HG03571 (cell line): ENCODE measurements around the gene MX2.
"Not testable (repeated sequence)": the region's sequence is repeated elsewhere in the genome, so short reads cannot be mapped to it uniquely, and the experiment has no call there.

Experiments used
- ATAC-seq: cut with Tn5 transposase; IDR thresholded peaks from one replicate; pipeline ENCODE4 v1.9.1; 2021; ENCODE audit not compliant: unreplicated experiment

MX2 gene, protein sequence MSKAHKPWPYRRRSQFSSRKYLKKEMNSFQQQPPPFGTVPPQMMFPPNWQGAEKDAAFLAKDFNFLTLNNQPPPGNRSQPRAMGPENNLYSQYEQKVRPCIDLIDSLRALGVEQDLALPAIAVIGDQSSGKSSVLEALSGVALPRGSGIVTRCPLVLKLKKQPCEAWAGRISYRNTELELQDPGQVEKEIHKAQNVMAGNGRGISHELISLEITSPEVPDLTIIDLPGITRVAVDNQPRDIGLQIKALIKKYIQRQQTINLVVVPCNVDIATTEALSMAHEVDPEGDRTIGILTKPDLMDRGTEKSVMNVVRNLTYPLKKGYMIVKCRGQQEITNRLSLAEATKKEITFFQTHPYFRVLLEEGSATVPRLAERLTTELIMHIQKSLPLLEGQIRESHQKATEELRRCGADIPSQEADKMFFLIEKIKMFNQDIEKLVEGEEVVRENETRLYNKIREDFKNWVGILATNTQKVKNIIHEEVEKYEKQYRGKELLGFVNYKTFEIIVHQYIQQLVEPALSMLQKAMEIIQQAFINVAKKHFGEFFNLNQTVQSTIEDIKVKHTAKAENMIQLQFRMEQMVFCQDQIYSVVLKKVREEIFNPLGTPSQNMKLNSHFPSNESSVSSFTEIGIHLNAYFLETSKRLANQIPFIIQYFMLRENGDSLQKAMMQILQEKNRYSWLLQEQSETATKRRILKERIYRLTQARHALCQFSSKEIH

DNA sequence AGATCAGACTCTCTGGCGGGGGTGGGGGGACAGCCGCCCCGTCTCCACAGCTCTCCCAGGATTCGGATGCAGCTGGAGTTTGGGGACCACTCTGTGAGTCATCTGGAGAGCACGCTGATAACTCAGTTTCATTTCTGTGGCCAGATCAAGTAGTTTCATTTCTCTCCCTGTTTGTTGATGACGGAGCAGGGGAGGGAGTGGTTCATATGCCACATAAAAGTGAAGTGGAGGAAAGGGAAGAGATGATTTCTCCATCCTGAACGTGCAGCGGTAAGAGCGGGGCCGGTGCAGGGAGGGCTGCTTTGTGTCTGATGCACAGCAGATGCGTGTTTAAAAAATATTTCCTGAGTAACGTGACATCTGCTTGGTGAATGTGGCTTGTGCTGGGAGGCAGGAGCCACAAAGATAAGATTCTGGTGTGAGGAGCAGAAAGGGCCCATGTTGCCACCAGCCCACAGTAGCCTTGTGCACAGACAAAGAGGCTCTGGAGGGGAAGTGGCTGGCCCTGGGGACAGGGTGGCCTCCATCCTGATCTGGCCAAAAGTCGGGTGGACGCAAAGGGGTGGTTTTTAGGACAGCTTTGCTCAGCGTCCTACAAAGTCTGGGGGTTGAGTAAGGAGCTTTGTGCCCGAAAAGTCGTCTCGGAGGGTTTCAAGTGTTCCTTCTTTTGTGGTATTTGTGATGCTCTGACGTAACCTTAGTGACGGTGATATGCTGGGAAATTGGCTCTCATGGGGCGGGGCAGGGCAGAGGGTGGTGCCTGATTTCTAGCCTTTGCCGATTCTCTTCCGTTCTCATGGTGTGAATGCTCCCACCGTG is at the start of gene MX2:
Gene MX2, plus strand, starts transcription at position 242 of the 819 bp plus-strand sequence. CDS start 14,880 bp downstream, outside the sequence.
- peak; percentile 46 for ATAC-seq

DNA sequence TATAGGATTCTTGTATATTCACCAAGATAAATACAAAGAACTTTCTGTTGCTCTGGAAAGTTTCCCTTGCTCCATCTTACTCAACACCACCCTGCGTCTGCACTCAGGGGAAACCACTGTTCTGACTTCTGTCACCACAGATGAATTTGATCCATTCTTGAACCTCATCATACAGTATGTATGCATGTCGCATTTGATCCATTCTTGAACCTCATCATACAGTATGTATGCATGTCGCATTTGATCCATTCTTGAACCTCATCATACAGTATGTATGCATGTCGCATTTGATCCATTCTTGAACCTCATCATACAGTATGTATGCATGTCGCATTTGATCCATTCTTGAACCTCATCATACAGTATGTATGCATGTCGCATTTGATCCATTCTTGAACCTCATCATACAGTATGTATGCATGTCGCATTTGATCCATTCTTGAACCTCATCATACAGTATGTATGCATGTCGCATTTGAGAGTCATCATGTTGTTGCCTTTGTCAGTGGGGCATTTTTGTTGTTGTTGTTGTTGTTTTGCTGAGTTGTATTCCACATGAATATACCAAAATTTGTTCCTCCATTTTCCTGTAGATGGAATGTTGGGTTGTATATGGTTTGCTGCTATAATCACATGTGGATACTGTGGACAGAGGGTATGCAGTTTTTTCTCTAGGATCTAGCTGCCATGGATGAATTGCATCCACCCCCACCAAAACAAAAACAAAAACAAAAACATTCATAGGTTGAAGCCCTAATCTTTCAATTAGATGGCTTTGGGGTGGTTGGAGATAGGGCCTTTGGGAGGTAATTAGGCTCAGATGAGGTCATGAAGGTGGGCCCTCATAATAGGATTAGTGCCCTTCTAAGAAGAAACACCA is 48.3 kb upstream of the MX2 start:
- ATAC-seq: not testable (repeated sequence)

DNA sequence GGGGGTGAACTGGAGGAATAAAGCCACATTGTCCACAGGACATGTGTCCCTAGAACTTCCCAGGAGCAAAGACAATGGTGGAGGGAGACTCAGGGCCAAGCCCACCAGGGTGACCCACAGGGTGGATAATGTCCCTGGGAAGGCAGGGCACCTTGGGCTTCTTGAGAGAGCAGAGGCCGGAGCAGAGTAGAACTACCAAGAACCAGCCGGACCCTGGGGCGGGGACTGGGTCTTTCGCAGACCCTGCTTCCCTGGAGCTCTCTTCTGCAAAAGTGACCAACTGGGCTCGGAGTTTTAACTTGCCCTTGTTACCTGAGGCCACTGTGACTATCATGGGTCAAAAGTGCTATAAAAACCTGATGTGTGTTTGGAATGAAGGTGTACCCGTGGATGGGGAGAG is 46.1 kb upstream of the MX2 start:
- no peak for ATAC-seq

DNA sequence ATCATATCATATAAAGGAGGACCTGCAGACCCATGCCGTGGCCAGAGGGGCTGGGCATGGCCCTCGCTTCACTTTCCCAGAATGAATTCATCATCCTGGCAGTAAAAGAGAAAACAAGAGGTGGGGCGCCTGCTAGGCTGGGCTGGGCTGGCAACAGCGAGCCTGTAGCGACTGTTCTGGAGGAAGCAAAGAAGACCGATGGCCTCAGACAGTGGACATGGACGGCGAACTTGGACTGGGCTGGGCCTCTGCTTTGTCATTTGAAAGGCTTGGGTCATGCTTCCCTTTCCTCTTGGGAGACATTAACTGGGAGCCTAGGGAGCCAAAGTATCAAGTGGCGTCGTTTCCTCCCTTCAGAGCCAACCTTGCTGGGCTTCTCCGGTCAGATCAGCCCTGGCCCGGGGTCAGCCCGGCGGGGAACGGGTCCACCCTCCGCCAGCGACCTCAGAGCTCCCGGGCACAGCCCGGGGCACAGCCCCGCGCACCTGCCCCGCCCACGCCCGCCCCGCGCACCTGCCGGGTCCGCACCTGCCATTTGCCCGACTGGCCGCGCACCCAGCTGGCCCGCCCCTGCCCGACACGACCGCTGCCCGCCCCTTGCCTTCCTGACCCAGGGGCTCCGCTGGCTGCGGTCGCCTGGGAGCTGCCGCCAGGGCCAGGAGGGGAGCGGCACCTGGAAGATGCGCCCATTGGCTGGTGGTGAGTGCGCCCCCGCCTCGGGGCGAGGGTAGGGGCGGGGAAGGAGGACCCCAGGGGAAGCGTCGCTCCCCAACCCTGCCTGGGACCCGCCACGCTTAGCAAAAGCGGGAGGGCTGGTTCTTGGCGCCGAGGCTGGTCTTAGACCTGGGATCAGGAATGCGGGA is 45.4 kb upstream of the MX2 start, which contains the start of gene FAM3B:
Gene FAM3B, plus strand, starts transcription at position 602 of the 863 bp plus-strand sequence. Its CDS starts 79 bp downstream, at position 681.
- ATAC-seq: no peak

DNA sequence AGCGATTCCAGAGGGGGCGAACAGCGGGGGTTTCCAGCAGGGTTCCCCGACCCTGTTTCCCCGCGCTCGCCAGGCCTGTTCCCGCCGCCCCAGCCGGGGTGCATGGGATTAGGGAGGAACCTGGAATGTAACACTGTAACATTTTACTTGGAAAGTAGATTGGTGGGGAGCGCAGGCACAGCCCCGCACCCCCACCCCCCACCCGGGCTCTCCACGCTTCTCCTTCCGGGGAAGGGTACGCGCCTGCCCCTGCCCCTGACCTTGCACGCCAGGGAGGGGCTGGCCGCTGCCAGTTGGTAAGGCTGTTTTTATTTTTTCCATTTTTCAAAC is 44.8 kb upstream of the MX2 start:
- no peak for ATAC-seq

DNA sequence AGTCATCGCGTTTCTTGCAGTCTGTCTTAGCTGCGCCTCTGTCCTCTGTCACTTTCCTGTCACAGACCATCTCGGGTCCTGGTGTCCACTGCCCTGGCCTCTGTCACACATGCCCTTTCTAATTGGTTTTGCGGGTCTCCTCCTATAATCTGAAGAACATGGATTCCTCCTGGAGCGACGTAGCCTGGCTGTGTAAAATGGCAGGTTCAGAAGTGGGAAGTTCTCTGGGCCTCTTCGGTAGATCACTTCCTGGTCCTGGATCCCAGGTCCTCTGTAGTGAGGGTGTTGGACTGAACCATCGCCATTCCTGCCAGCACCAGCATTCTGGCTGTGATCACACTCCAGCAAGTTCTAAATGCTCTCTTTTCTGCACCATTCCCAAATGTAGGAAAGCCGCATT is 44.4 kb upstream of the MX2 start:
- ATAC-seq: no peak

DNA sequence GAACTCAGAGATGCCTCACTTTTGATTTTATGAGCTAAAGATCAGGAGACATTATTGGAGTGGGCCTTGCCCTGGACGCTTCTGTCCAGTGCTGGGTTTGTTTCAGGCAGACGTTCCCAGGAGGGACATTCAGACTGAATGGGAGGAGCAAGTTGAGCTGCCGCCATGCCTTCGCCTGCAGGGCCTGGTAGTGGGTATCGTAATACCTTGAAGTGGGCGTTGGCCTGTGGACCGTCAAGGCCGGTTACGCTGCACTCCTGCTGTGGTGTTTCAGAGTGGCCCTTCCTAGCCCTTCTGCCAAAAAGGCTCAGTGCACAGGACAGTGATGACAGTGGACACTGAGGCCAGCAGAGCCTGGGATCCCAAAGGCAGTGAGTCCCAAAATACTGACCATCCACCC is 43.6 kb upstream of the MX2 start:
- ATAC-seq: no peak

DNA sequence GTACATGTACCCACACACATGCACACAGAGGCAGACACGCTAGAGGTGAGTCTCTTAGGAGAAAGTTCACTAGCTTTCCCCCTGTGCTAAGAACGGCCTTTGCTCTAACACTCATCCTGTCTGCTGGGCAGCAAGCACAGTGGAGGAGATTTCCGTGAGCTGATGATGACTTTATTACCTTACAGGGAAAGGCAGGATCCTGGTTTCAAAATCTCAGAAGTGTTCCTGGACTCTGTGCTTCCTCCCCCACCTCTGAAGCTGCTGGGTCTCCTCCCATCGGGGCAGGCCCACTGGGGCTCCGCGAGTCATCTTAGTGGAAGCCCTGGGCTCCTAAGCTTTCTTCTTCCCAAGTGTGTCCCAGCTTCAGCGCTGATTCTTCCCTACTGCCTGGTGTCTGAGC is 42.6 kb upstream of the MX2 start:
- no peak for ATAC-seq

DNA sequence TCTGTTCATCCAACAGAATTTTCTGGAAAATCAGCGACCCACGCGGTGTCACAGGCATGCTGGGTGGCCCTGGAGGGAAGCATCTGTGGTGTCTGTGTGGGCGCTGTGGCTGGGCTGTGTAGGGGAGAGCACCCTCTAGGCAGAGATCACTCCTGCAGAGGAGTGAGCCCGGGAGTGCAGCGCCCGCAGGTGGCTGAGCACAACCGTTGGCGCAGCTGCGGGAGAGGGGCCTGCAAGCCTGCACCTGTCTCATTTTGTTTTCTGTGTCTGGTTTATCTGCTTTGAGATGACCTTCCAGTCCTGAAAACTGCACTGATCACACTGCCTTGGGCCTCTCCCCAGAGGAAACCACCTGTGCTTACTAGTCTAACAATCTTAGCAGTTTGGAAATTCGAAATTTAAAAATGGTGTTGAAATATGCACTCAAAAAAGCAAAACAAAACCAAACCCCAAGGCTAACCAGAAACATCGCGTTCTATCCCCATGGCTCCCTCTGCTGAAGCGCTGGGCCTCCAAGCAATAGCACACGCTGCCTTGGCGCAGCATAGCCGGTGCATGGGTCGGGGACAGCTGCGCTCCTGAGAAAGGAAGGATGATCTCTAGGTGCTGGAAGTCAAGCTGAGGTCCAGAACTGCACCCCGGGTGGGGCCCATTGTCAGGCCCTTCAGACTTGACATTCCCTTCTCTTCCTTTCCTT is 40.5 kb upstream of the MX2 start:
- ATAC-seq: no peak

DNA sequence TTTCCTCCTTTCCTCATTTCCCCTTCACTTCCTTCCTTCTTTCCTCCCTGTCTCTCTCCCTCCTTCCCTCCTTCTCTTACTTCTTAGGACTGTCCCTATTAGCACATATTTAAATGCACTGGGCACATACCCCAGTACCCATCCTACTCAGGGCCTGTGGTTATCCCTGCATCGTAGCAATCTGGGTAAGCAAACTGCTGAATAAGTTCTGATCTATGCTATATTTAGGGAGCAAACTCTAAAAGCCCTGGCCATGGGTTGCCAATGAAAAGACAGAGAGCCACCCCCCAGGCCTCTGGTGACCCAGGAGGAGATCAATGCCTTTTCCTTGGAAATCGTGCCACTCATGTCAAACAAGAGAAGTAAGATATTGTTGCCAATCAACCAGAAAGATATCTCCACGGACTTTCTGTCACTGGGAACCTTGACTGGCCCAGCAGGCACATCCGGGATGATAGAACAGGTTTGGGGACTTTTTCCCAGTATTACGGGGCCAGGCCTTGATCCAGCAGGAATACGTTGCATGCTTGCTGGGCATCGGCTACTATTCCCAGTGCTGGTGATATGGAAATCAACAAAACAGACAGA is 39.8 kb upstream of the MX2 start:
- ATAC-seq: no peak

DNA sequence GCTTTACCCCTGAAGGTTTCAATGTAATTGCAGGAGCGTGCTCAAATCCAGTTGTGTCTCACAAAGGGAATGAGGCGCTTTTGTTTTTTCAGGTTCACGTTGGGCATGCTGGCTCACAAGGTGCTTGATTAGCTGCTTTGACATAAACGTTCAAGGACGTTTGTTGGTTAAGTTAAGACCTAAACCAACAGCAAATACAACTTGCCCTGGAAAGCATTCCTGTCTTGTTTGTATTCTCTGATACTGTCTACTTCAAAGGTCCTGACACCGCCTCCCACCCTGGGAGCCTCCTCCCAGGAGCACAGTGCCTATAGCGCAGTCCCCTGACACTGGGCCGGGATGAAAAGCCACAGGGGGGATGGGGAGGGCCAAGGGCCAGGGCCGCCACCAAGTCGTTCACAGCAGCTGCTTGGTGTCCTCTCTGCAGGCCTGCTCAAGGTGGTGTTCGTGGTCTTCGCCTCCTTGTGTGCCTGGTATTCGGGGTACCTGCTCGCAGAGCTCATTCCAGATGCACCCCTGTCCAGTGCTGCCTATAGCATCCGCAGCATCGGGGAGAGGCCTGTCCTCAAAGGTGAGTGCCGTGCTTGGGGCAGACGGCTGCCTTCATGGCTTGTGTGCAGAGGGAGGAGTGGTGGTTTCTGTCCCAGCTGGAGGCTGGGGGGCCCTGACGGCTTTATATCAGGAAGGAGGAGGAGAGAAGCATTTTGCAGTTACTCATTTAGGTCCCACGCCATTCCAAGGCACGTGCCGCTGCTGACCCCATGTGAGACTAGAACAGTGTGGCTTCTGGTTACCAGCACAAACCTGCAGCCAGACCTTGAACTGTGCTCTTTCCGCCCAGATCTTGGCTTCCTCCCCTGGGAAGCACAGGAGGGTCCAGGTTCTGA is 39.1 kb upstream of the MX2 start:
- ATAC-seq: no peak

DNA sequence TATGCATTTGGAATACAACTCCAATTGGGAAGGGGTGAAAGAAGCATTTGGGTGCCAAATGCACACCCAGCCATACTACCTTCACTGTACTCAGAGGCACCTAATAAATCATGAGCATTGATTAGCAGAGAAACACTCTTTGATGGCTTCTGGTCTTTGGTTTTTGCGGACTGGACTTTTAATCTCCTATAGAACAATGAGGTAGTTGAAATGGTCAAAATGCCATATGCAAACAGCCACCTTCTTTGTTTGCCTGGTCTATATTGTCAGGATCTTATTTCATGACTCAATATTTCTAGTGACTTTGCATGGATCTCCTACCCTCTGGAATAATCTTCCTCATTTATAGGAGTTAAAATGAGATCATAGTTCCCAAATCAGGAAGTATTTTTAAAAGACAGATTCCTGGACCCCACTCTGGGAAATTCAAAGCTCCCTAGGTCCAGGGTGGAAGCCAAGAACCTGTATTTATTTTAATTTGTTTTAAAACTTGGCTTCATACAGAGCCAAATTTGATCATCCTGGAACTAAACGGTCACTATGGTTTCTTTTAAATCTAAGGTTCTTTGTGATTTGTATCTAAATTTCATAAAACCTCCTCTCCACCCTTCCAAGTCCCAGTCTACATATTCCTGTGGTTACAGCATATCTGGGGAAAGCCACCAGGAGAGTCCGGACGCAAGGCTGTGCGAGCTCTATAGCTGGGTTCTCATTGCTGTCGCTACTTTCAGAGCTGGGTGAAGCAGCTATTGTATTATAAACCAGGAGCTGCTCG is 36.5 kb upstream of the MX2 start:
- no peak for ATAC-seq

DNA sequence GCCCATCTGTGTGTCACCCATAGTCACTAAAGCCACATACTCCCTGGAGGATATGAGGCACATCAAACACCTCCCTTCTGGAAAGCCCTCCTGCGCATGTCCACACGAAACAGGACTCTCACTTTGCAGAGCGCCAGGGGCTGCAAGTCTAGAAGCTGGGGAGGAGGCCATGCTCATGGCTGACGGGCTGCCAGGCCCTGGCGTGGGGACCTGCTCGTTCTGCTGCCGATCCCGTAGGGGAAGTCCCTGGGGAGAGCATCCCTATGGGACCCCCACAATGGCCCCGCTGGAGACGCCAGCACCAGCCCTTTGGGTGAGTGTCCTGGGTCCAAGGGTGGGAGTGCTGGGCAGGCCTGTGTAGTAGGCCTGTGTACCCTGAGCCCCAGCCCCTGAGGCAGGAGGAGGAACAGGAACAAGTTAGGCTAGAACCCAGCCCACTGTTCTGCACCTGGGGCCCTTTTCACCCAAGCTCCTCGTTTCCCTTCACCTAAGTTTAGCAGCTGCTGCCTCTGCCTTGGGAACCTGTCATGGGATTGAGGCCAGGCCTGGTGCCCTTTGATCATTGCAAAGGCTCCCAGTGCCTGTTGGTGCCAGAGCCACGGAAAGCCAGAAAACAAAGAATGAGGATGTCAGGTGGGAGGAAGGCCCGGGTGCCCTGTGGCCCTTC is 35.3 kb upstream of the MX2 start:
- no peak for ATAC-seq

DNA sequence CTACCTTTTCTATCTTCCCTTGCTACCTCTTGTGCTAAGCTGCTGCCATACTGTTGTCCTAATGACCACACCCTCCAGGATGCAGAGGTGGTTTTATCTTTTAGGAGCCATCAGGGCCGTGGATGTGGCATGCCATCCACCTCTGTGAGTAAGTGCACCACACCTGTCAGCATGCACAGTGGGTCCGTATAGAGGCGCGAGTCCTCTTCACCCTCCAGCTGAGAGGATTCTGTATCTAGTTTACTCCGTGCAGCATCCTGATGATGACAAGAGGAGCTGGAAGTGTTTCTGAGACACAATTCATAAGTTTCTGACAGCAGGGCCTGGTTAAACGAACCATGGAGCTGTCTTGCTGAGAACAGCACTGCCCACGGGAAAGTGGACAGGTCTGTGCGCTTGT is 34.1 kb upstream of the MX2 start:
- no peak for ATAC-seq

DNA sequence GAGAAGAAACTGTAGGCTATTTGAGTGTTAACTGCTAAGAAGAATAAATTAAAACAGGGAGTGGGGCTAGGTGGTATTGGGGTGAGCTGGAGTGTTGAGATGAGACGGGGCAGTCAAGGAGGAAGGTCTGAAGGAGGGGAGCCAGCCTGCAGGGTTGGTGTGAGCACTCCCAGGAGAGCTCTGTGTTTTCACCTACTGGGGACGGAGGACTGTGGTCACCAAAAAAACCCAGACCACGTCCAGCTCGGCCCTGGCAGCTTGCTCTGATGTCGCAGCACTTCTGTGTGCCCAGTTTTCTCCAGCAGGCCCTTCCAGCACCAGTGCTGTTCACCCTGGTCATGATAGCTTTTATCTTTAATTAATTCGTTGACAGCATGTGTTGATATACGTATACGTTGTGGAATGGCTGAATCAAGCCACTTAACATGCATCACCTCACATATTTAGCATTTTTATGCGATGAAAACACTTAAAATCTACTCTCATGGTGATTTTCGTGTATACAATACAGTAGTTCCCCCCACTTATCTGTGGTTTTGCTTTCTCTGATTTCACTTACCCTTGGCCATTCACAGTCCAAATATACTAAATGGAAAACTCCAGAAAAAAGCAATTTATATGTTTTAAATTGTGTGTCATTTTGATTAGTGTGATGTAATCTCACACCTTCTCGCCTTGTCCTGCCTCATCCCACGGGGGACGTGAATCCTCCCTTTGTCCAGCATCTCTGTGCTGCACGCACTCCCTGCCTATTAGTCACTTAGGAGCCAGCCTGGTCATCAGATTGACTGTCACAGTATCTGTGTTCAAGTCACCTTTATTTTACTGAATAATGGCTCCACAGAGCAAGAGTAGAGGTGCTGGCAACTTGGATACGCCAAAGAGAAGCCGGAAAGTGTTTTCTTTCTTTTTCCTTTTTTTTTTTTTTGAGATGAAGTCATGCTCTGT is 32.9 kb upstream of the MX2 start:
- no peak for ATAC-seq
